Femur (tissue), 1 donor: Measurements from ENCODE around the gene BCL2.
"Not testable (repeated sequence)": the region's sequence is repeated elsewhere in the genome, so short reads cannot be mapped to it uniquely, and the experiment has no call there.

Experiments
- DNase-seq: peaks from one replicate; pipeline ENCODE4 v3.0.0-alpha.2; 2017

The BCL2 gene

GRCh38 chr18:63232826-63233225 lies 86.7 kb downstream of the BCL2 start:
- no peak for DNase-seq

GRCh38 chr18:63229971-63230370 lies 89.6 kb downstream of the BCL2 start:
- DNase-seq, result no peak

DNA sequence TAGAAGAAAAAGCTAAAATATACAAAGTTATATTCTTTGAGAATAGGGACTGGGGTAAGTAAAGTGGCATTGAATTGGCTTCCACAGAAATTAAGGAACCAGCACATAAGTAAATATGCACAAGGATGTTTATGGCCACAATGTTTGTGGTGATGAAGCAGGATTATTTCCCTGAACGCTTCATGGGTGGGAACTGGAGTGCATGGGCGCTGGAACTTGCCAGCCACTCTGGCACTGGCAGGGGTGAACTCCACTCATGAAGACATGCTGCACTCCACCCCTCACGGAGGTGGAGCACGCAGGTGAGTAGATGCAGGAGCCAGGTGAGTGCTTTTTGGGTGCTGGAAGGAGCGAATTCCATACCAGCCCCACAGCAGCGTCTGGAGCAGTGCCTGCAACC lies 94.1 kb downstream of the BCL2 start:
- DNase-seq, result no peak

DNA sequence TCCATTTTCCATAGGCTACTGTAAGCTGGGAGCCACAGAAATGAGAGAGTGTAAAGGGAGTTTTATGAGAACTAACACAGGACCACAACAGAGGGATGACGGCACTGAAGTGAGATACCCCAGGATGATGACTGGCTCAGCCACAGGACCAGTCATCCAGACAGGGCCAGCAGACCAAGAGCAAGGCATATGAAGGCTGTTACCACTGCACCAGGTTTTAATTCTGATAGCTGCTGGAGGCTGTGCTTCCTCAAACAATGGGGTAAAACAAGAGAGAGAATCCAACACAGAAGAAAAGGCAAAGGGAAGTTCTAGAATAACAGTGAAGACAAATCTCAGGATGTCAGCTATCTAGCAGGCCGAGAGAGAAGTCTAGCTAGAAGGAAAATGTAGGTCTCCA lies 94.9 kb downstream of the BCL2 start:
- no peak for DNase-seq

- DNase-seq, result no peak
Observed at GRCh38 chr18:63223837-63224236, 95.7 kb downstream of the BCL2 start.

GRCh38 chr18:63220903-63221302 lies 98.7 kb downstream of the BCL2 start:
- DNase-seq, result no peak

DNA sequence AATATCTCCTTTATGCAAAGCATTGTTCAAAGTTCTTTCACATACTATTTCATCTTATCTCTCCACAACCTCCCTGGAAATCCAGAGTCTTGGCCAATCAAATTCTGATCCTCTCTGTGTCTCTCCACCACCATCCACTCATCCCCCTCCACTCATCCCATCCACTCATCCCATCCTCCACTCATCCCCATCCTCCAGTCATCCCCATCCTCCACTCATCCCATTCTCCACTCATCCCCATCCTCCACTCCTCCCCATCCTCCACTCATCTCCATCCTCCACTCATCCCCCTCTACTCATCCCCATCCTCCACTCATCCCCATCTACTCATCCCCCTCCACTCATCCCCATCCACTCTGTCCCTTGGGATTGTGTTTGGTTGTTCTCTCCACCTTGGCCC lies 101.1 kb downstream of the BCL2 start:
- no peak for DNase-seq

GRCh38 chr18:63216516-63217311 lies 102.9 kb downstream of the BCL2 start:
- no peak for DNase-seq

DNA sequence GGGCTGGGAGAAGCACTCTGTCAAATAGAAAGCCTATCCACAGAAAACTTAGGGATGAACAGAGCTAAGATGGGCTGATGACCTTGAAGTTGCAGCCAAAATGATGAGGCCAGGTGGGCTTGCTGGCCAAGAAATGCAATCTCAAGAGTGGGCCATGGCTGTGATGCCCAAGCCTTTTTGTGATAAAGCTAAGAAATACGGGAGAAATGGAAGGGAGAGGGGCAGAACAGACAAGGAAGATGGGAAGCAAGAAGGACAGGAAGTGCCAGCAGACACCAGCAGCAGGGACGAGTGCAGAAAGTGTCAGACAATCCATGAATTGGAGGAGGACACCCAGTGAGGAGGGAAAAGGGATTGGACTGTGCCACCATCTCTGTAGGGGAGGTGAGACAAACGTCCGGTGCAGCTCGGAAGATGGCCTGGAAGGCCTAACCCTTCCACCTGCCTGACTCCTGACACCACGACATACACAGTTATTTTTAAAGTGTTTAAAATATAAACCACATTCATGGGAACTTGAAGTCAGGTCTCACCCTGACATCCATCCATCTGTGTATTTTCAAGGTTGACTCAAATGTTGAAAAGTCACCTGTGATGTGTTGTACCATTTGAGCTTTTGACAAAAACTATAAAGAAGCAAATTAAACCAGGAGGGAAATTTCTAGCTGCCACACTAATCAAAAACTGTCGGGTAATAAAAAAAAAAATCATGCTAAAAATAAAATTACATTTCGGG lies 105.5 kb downstream of the BCL2 start:
- DNase-seq, result no peak

DNA sequence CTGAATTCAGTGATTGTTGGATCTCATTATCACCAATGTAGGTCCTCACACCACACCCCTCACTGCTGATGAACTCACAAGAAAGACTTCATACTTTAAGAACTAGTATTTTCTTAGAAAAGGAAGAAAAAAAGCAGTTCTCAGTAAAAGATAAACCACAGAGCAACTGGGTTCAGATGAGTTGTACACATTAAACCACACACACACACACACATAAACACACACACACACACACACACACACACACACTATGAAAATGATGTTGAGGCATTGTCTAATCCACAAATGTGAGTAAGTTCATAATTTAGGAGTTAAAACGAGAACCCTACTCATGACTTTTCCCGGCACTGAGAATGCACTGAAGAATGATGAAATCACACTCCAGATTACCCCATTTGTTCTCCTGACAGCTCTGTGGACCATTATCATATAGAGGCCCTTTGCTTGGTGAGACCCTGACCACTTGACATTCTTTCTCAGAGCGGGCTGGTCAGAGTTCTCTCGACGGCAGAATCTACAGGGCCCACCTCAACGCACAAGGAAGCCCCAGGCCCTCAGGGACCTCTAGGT lies 106.2 kb downstream of the BCL2 start:
- no peak for DNase-seq

GRCh38 chr18:63210521-63210920 lies 109.0 kb downstream of the BCL2 start:
- no peak for DNase-seq

DNA sequence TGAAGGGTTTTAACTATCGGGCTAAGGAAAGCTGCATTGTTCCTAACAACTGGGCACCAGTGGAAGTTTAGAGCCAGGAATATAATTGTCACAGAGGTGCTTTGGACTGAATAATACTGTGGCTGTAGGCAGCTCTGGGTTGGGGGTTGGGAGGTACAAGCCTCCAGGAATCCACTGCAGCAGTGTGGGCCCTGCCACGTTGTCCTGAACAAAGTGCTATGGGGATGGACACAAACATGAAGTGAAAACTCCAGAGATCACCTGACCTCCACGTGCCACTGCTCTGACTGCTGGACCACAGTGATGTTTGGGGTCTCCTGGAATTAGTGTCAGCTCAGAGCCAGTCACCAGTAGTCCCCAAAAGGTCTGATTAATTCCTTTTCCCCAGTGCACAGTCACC lies 110.9 kb downstream of the BCL2 start:
- DNase-seq, result no peak

DNA sequence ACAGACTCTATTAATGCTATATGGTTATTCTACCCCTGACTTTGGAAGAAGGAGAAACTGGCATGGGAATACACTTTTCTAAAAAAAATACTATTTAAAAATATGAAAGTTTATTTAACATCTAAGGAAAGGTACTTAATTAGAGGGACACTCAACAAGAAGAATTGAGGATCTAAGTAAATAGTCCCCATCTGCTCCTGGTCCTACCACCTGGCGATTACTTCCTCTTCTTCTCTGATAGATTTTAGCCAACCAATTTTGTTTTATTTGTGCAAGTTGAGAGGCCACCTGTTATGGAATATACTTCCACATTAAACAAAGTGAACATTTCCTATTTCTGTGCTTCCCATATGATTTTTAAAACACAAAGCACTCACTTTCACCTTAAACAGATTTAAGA lies 111.7 kb downstream of the BCL2 start:
- DNase-seq, result no peak

DNA sequence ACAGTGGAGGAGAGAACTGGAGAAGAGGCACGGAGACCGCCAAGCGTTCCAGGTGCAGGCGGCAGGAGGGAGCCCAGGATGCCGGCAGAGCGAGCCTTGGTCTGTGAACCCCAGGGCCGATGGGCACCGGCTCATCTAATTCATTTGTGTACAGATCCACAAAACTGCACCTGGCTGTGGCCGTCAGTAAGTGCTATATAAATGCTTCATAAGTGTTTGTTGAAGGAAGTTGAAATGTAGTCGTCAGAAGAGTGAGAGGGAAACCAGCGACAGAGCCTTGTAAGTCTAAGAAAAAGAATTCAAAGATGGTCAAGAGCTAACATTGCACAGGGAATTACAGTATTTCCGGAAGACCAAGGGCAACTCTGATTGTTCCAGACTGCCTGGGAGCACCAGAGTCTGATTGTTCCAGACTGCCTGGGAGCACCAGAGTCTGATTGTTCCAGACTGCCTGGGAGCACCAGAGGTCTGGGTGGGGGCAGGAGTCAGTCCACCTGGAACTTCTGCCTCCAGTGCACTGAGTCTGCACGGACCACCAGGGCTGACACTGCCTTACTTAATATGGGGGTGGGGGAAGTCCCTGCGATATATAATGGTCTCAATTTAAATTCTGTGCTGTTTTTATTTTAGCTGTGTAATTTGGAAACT lies 112.3 kb downstream of the BCL2 start:
- DNase-seq, result no peak

GRCh38 chr18:63206433-63207142 lies 113.0 kb downstream of the BCL2 start:
- no peak for DNase-seq

GRCh38 chr18:63205791-63206252 lies 113.7 kb downstream of the BCL2 start:
- DNase-seq, result no peak

DNA sequence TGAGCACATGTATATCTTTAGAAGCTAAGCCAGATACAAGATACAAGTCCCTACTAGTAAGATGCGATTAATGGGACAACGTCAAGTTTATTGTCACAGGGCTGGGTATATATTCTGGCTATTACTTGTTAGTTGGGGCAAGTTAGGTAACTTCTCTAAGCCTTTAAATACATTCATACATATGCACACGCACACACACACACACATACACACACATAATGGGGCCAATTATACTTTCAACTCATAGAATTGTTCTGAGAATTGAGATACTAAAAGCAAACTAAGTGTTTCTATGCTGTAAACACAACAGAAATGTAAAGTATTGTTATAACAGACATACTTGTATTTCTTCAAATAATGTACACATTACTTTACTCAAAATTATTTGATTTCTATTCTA lies 116.1 kb downstream of the BCL2 start:
- no peak for DNase-seq

DNA sequence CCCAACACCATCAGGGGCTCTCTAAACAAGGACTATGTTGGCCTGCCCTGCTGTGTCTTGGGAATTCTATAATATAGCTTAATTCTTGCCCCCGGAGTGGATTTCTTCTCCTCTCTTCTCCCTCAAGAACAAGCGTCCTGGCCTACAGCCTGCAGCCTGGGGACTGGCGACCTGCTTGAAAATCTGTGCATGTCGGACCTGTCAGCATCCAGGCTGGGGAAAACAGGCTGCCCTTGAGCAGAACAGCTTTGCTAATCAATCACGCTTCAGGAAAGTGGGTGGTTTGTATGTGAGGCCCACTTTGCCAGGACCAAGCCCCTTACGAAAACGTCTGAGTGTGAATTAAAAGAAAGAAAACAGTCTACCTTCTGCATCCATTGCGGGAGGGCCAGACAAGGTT lies 116.7 kb downstream of the BCL2 start:
- no peak for DNase-seq

DNA sequence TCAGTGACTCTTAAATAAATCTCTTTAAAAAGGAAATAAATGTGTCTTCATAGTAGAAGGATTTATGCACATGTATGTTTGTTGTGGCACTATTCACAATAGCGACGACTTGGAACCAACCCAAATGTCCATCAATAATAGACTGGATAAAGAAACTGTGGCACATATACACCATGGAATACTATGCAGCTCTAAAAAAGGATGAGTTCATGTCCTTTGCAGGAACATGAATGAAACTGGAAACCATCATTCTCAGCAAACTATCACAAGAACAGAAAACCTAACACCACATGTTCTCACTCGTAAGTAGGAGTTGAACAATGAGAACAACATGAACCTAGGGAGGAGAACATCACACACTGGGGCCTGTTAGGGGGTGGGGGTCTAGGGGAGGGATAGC lies 118.1 kb downstream of the BCL2 start:
- not testable (repeated sequence) for DNase-seq

- DNase-seq, result no peak
Observed at GRCh38 chr18:63199743-63200241, 119.8 kb downstream of the BCL2 start.

DNA sequence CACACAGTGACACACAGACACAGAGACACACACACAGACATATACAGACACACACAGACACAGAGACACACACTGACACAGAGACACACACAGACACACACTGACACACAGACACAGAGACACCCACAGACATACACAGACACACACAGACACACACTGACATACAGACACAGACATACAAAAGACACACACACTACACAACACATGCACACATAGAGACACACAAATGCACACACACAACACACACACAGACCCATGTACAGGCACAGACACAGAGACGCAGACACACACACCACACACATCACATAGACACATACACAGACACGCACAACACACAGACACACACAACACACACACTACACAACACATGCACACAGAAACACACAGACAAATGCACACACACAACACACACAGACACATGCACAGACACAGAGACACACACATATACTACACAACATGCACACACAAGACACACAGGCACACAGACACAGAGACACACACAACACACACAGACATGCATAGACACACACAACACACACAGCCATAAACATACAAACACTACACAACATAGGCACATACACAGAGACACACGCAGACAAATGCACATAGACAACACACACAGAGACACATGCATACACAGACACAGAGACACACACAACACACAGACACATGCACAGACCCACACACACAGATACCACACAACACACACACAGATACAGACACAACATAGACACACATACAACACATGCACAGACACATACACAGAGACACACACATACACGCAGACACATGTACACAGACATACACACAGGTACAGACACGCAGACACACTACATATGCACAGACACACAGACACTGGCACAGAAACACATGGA lies 120.5 kb downstream of the BCL2 start:
- DNase-seq, result no peak
